ENCODE data around the gene EXOC3L4.
A peak's percentile ranks its signal among the peaks of the same experiment; 100 is the strongest.

- TF ChIP-seq, protein P1, sequence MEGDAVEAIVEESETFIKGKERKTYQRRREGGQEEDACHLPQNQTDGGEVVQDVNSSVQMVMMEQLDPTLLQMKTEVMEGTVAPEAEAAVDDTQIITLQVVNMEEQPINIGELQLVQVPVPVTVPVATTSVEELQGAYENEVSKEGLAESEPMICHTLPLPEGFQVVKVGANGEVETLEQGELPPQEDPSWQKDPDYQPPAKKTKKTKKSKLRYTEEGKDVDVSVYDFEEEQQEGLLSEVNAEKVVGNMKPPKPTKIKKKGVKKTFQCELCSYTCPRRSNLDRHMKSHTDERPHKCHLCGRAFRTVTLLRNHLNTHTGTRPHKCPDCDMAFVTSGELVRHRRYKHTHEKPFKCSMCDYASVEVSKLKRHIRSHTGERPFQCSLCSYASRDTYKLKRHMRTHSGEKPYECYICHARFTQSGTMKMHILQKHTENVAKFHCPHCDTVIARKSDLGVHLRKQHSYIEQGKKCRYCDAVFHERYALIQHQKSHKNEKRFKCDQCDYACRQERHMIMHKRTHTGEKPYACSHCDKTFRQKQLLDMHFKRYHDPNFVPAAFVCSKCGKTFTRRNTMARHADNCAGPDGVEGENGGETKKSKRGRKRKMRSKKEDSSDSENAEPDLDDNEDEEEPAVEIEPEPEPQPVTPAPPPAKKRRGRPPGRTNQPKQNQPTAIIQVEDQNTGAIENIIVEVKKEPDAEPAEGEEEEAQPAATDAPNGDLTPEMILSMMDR (IDR thresholded peaks at IDR 0.05 in 8 of 11, conservative IDR thresholded peaks at IDR 0.05 in 3 of 11): no peak
- peak in 2 of 3 donors; percentile 54 to 70 for TF ChIP-seq POLR2AphosphoS5 (IDR thresholded peaks at IDR 0.05)
- TF ChIP-seq POLR2A (IDR thresholded peaks at IDR 0.05): no peak
Observed at GRCh38 chr14:103070971-103071542, 23.5 kb upstream of the EXOC3L4 start.
